Measurements from ENCODE around the gene CMTM6. TPM values are rescaled to one million over a fixed set of nuclear protein-coding genes. Genes with fewer than 3 reads are reported as not detected.
"Not testable (repeated sequence)": the region's sequence is repeated elsewhere in the genome, so short reads cannot be mapped to it uniquely, and the experiment has no call there.

Gene CMTM6
- total RNA-seq, 4 donors from 2014 or later: 40.3 to 60.6 (median 51.5) TPM

DNA sequence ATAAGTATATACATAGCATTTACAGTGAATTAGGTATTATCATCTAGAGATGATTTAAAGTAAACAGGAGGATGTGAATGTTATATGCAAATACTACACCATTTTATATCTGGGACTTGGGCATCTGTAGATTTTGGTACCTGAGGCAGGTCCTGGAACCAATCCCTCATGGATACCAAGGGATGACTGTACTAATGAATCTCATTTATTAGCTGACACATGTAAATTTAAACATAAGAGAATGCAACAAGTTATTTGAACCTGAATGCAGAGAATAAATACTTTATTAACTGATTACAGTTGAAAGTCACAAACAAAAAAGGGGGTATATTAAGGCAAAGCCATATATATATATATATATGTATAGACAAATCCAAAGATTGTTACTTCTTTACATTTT, 23.1 kb upstream of the CMTM6 start:
- no peak for TF ChIP-seq POLR2A (IDR thresholded peaks at IDR 0.05; ENCODE audit: low read depth)
- TF ChIP-seq POLR2AphosphoS5 (IDR thresholded peaks at IDR 0.05): no peak
- TF ChIP-seq, protein P1, sequence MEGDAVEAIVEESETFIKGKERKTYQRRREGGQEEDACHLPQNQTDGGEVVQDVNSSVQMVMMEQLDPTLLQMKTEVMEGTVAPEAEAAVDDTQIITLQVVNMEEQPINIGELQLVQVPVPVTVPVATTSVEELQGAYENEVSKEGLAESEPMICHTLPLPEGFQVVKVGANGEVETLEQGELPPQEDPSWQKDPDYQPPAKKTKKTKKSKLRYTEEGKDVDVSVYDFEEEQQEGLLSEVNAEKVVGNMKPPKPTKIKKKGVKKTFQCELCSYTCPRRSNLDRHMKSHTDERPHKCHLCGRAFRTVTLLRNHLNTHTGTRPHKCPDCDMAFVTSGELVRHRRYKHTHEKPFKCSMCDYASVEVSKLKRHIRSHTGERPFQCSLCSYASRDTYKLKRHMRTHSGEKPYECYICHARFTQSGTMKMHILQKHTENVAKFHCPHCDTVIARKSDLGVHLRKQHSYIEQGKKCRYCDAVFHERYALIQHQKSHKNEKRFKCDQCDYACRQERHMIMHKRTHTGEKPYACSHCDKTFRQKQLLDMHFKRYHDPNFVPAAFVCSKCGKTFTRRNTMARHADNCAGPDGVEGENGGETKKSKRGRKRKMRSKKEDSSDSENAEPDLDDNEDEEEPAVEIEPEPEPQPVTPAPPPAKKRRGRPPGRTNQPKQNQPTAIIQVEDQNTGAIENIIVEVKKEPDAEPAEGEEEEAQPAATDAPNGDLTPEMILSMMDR (IDR thresholded peaks at IDR 0.05): no peak
- TF ChIP-seq EP300 (IDR thresholded peaks at IDR 0.05): no peak
- no peak overlapping the region for H3K27ac ChIP-seq (replicated peaks in 1 of 4)
- no peaks in the 10 kb centered on the region for H3K27me3 ChIP-seq
- intact Hi-C loops (cut with DNase I): no loop called here
- peaks cover 31 to 78% (median 51%) of the 10 kb centered on the region in 4 donors for H3K36me3 ChIP-seq
- H3K9me3 ChIP-seq: no peaks in the 10 kb centered on the region
- H3K4me1 ChIP-seq: no peaks in the 10 kb centered on the region
- DNase-seq (ENCODE audit: extremely low spot score): no peak
- H3K4me3 ChIP-seq: no peak overlapping the region

DNA sequence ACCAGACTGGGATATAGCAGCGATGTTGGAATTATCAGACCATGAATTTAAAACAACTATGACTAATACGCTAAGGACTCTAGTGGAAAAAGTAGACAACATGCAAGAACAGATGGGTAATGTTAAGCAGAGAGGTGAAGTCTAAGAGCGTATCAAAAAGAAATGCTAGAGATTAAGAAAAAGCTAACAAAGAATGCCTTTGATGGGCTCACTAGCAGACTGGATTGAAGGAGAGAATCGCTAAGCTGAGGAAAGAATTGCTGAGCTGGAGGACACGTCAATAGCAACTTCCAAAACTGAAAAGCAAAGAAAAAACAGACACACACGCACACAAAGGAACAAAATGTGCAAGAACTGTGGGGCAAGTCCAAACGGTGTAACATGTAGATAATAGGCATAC, 20.0 kb upstream of the CMTM6 start:
- Histone ChIP-seq H3K27me3 (no peaks in the 10 kb centered on the region), H3K36me3 (peaks cover 24 to 48% (median 34%) of the 10 kb centered on the region in 4 donors), H3K4me3 (no peak overlapping the region), H3K9me3 (no peaks in the 10 kb centered on the region), H3K4me1 (no peaks in the 10 kb centered on the region), H3K27ac (replicated peaks in 1 of 4) (no peak overlapping the region)
- intact Hi-C loops (cut with DNase I): no loop called here
- TF ChIP-seq POLR2A (IDR thresholded peaks at IDR 0.05; ENCODE audit: low read depth) (no peak), POLR2AphosphoS5 (IDR thresholded peaks at IDR 0.05) (no peak), EP300 (IDR thresholded peaks at IDR 0.05) (no peak)
- TF ChIP-seq, protein P1 (IDR thresholded peaks at IDR 0.05): no peak
- no peak for DNase-seq (ENCODE audit: extremely low spot score)
- 72% methylated on average over 7 of the region's 7 CpGs for WGBS

DNA sequence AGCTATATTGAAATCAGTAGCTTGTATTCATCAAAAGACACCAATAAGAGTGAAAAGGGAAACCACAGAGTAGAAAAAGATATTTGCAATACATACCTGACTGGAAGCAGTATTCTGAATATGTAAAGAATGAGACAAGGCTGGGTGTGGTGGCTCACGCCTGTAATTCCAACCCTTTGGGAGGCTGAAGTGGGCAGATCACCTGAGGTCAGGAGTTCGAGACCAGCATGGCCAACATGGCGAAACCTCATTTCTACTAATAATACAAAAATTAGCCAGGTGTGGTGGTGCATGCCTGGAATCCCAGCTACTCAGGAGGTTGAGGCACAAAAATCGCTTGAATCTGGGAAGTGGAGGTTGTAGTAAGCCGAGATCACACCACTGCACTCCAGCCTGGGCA, 16.3 kb upstream of the CMTM6 start:
- not testable (repeated sequence) for DNase-seq (ENCODE audit: extremely low spot score); H3K4me3 ChIP-seq; H3K9me3 ChIP-seq; H3K27ac ChIP-seq (replicated peaks in 1 of 4); H3K27me3 ChIP-seq; H3K4me1 ChIP-seq
- 94% methylated on average over 5 of the region's 5 CpGs for WGBS
- H3K36me3 ChIP-seq: peaks cover 0 to 14% (median 2%) of the 10 kb centered on the region in 4 donors
- intact Hi-C loops (cut with DNase I): loop anchor here (10.0 kb wide), 1 partner anchor 46 kb away; no protein-coding TSS in a partner anchor

DNA sequence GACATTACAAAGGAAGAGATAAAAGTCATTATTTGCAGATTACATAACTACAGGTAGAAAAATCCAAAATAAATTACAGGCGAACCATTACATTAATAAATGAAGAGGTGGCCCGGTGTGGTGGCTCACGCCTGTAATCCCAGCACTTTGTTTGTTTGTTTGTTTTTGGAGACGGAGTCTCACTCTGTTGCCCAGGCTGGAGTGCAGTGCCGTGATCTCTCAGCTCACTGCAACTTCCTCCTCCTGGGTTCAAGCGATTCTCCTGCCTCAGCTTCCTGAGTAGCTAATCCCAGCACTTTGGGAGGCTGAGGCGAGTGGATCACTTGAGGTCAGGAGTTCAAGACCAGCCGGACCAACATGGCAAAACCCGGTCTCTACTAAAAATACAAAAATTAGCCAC, 14.1 kb upstream of the CMTM6 start:
- H3K27ac ChIP-seq (replicated peaks in 1 of 4); H3K4me1 ChIP-seq; H3K27me3 ChIP-seq; DNase-seq (ENCODE audit: extremely low spot score); H3K9me3 ChIP-seq; H3K4me3 ChIP-seq; H3K36me3 ChIP-seq: not testable (repeated sequence)
- intact Hi-C loops (cut with DNase I): loop anchor here (10.0 kb wide), 1 partner anchor 48 kb away; no protein-coding TSS in a partner anchor
- WGBS: 90% methylated on average over 9 of the region's 9 CpGs

DNA sequence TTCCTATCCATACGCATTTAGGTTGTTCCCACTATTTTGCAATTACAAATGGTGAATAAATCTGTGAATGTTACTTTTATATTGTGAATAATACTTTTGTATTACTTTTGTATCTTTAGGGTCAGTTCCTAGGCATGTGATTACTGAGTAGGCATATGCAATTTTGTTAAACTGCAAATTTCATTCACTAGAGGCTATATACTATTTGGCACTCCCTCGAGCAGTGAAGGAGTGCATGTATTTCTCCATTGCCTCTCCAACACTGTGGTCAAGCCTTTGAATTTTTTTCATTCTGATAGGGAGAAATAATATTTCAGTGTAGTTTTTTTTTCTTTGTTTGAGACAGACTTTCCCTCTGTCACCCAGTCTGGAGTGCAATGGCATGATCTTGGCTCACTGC, 8.4 kb upstream of the CMTM6 start:
- Histone ChIP-seq H3K36me3 (no peaks in the 10 kb centered on the region), H3K4me3 (no peak overlapping the region), H3K27me3 (no peaks in the 10 kb centered on the region), H3K4me1 (peaks cover 0 to 6% (median 0%) of the 10 kb centered on the region in 4 donors), H3K9me3 (no peaks in the 10 kb centered on the region), H3K27ac (replicated peaks in 1 of 4) (no peak overlapping the region)
- TF ChIP-seq POLR2AphosphoS5 (IDR thresholded peaks at IDR 0.05) (no peak), POLR2A (IDR thresholded peaks at IDR 0.05; ENCODE audit: low read depth) (no peak), EP300 (IDR thresholded peaks at IDR 0.05) (no peak)
- TF ChIP-seq, protein P1 (IDR thresholded peaks at IDR 0.05): no peak
- 79% methylated on average over 2 of the region's 2 CpGs for WGBS
- intact Hi-C loops (cut with DNase I): loop anchor here (2.0 to 10.0 kb wide), 2 partner anchors 54 to 154 kb away; no protein-coding TSS in a partner anchor
- no peak for DNase-seq (ENCODE audit: extremely low spot score)

DNA sequence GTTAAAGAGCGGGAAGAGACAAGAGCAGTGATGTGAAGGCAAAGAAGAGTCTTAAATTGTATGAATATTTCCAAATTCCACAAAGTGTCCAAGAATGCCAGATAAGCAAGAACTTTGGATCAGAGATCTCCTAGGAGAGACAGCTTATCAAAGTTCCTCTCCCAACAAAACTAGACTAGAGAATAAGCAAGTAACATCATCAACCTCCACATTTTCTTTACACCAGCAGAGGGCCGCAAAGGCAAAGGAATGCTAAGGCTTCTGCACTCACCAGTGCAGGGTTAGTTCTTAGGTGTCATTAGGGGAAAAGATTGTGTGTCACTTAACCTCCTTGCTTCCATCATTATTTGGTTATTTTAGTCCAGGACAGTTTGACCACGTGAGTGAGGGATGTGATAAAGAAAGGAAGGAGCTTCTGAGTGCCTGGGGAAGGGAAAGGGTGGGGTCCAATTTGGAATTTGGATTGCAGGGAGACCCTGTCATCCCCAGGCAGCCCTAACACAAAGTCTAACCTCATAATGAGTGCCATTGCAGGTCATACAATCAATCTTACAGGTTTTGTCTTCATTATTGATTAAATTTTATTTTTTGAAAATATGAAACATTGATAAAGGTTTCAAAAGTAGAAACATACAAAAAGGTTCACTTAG, 7.5 kb upstream of the CMTM6 start:
- intact Hi-C loops (cut with DNase I): loop anchor here (2.0 to 10.0 kb wide), 2 partner anchors 55 to 155 kb away; no protein-coding TSS in a partner anchor
- H3K9me3 ChIP-seq: no peaks in the 10 kb centered on the region

More for the DNA sequence above, 7.5 kb upstream of the CMTM6 start:
- TF ChIP-seq, protein P1 (IDR thresholded peaks at IDR 0.05): peak; percentile 59 to 67 (median 66)
- TF ChIP-seq POLR2A (IDR thresholded peaks at IDR 0.05; ENCODE audit: low read depth) (no peak), POLR2AphosphoS5 (IDR thresholded peaks at IDR 0.05) (no peak)
- 31% methylated on average over 3 of the region's 3 CpGs for WGBS
- Histone ChIP-seq H3K27me3 (no peaks in the 10 kb centered on the region), H3K4me3 (no peak overlapping the region), H3K27ac (replicated peaks in 1 of 4) (no peak overlapping the region), H3K4me1 (peaks cover 0 to 6% (median 0%) of the 10 kb centered on the region in 4 donors), H3K36me3 (no peaks in the 10 kb centered on the region)
- DNase-seq (ENCODE audit: extremely low spot score): no peak

All from esophagus muscularis mucosa (tissue), 4 donors.